GM12872 (cell line): ENCODE results near the gene ZNF423.

Source experiments
- TF ChIP-seq, protein P1 (sequence below): IDR thresholded peaks from 3 replicates; pipeline ENCODE4 v1.5.1; 2011; ENCODE audit warnings: low read depth, mild to moderate bottlenecking, low read length, moderate library complexity; ENCODE audit not compliant: insufficient read depth

ZNF423 gene

DNA sequence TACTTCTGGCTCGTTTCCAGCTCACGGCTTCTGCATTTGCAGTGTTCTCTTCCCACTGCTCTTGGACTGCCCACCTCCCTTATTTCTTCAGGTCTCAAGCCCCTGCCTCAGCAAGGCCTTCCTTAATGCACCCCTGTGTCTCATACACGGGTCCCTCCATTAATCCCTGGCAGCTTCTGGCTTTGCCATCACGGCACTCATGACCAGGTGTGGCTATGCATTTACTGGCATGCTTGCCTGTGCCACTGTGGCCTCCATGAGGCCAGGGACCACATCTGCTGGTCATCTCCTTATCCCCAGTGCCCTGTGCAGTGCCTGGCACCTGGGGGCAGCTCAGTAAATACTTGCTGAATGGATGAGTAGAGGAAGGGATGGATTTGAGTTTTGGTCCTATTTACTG lies 368.2 kb downstream of the ZNF423 start:
- TF ChIP-seq, protein P1, sequence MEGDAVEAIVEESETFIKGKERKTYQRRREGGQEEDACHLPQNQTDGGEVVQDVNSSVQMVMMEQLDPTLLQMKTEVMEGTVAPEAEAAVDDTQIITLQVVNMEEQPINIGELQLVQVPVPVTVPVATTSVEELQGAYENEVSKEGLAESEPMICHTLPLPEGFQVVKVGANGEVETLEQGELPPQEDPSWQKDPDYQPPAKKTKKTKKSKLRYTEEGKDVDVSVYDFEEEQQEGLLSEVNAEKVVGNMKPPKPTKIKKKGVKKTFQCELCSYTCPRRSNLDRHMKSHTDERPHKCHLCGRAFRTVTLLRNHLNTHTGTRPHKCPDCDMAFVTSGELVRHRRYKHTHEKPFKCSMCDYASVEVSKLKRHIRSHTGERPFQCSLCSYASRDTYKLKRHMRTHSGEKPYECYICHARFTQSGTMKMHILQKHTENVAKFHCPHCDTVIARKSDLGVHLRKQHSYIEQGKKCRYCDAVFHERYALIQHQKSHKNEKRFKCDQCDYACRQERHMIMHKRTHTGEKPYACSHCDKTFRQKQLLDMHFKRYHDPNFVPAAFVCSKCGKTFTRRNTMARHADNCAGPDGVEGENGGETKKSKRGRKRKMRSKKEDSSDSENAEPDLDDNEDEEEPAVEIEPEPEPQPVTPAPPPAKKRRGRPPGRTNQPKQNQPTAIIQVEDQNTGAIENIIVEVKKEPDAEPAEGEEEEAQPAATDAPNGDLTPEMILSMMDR = no peak

DNA sequence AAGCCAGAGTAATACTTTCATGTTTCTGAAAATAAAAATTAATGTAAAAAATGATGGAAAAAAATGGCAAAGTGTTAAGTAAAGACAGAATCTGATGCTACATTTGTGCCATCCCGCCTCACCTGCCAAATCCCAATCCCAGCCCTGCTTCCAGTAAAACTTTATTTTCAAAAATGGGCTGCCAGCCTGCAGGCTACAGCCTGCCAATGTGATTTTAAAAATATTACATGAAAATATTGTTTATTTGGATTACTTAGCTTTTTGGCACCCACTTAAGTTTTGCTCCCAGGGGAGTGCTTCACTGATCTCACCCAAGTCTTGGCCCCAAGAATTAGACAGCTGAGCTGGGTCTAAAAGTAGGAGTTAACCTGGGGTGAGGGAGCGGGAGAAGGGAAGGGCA lies 369.5 kb downstream of the ZNF423 start:
- TF ChIP-seq, protein P1 = no peak

DNA sequence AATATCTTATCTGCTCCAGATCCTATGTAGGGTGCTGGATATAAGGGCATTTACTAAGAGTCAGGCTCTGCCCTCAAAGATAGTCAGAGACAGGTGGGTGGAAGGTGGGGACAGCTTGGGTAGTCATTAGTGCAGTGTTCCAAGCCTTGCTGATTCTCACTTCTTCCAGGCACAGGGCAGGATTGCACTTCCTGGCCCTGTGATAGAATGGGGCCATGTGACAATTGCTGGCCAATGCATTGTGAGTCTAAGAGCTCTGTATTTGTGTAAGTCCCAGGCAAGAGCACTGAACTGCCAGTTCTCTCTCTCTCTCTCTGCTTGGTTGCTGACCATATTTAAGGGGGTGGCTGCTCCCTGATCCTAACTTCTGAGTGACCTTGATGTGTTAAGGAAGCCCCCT lies 370.2 kb downstream of the ZNF423 start:
- TF ChIP-seq, protein P1 = no peak

DNA sequence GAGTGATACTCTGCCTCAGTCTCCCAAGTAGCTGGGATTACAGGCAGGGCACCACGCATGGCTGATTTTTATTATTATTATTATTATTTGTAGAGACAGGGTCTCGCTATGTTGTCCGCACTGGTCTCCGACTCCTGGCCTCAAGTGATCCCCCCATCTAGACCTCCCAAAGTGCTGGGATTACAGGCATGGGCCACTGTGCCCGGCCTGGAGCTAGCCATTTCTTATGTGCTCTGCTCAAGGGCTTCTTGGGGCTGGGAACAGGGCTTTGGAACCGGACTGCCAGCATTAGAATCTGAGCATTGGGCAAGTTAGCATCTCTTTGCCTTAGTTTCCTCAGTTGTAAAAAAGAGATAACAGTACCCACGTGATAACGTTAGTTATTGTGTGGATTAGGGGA lies 371.0 kb downstream of the ZNF423 start:
- TF ChIP-seq, protein P1 = no peak

DNA sequence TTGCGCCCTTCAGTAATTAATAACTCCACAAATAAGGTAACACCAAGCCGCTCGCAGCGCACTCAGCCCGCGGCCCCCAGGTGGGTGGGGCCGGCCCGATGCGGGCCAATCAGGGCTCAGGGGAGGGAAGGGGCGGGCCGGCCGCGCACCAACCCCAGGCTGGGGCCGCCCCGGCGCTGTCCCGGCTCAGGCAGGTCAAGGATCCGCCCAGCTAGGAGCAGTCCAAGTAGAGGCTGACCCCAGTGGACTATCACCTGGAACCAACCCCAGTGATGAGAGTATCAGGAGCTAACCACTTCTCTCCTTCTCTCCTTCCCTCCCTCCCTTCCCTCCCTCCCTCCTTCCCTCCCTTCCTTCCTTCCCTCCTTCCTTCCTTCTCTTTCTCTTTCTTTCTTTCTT lies 371.5 kb downstream of the ZNF423 start:
- TF ChIP-seq, protein P1 = no peak

DNA sequence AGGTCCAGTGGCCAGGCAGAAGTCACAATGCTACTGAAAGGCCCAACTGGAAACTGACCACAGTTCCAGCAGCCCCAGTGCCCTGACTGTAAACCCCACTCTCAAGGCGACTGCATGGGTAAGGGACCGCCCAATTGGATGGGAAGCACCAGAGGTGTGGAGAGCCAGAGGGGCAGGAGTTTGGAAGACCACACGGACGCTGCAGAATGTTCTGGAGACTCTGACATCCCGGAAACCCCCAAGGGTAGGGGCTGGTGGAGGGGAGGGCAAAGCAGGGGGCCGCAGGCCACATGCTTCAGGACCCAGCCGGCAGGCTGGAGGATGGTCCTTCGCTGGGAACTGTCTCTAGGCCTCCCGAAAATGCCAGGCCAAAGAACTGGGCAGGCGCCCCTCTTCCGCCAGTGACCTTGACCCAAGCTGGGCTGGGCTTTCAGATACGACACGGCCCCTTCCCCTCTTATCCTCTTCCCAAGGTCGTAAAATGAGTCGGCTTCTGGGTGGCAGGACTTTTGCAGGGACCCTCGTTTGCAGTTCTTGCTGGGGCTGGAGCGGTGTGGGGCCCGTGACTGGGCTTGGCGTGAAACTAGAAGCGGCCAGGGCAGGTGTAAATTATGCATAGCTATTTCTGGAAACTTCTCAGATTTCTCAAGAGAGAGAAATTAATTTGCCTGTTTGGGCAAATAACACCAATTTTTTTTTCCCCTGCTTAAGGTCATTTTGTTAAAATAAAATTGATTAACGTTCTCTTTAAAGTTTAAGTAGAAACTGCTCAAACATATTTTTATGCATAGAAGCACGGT lies 372.1 kb downstream of the ZNF423 start:
- TF ChIP-seq, protein P1 = no peak

DNA sequence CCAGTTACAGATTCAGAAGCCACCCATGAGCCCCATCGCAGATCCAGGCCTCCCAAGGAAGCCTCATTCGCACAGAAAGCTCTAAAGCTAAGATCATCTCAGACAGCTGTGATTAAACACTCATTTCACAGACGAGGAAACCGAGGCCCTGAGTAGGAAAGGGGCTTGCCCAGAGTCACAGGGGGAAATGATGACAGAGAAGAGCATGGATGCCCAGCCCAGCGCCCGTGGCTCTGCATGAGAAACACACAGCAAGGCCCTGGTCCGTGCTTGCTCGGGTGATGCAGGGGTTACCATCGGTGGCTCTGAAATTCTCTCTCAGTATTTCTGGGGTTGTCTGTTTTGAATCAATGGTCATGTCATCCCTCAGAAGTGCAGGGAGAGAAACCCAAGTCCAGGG lies 372.7 kb downstream of the ZNF423 start:
- TF ChIP-seq, protein P1 = no peak

DNA sequence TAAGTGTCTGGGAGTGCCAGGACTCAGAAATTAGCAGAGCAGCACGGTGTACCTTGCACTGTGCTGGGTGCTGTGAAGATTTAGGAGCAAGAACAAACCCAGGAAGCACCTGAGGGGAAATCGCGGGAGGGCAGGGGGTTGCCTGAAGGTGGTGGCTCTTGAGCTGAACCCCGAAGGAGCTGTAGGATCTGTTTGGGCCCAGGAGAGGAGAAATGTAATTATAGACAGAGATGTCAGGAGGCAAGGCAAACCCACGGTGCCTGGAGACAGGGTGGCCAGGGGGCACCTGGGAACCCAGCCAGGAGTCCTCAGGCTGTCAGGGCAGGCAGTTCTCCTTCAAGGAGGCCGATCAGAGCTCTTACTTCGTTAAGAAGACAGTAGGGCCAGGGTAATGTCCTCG lies 373.2 kb downstream of the ZNF423 start:
- TF ChIP-seq, protein P1 = no peak
